ENCODE measurements around the gene DLG2.
"Not testable (repeated sequence)": the region's sequence is repeated elsewhere in the genome, so short reads cannot be mapped to it uniquely, and the experiment has no call there.

The DLG2 gene

DNA sequence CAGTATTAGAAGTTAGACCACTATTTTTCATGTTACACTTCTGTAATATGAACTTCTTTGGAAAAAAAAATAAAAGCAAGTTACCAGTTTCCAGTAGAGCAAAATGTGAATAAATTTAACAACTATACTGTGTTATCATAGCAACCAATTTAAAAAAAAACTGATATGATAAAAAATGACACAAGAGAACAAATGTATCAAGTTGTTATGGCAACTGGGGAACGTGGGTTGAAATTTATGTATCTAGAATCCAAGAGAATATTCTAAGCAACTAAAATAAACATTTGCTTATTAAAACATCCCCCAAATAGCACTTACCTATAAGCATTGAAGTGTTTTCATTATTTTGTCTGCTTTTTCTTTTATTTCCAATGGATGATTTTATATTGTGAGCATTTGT, 442.4 kb downstream of the DLG2 start:
- no peak for DNase-seq

GRCh38 chr11:85182441-85183387, 444.4 kb downstream of the DLG2 start:
- peak; percentile 56 for DNase-seq

- DNase-seq, result no peak
These were observed 446.6 kb downstream of the DLG2 start for GRCh38 chr11:85180528-85180927.

DNA sequence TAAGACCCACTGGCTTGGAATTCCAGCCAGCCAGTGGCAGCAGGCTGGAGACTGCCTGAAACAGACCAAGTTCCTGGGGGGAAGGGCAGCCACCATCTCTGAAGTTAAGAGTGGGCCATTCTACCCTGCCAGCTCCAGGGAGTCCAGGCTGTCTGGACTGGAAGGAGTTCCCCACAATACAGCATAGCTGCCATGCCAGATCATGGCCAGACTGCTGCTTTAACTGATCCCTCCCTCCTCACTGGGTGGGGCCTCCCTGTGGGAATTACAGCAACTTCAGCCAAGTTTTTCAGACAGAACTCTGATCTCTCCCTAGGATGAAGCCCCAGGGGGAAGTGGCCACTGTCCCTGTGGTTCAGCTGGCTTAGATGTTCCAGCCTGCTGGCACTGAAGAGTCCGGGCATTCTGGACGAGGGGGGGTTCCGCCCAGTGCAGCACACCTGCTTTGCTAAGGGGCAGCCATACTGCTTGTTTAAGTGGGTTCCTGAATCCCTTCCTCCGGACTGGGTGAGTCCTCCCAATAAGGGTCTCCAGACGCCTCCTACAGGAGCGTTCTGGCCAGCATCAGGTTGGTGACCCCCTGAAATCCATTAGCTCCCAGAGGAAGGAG, 455.4 kb downstream of the DLG2 start:
- no peak for DNase-seq

DNA sequence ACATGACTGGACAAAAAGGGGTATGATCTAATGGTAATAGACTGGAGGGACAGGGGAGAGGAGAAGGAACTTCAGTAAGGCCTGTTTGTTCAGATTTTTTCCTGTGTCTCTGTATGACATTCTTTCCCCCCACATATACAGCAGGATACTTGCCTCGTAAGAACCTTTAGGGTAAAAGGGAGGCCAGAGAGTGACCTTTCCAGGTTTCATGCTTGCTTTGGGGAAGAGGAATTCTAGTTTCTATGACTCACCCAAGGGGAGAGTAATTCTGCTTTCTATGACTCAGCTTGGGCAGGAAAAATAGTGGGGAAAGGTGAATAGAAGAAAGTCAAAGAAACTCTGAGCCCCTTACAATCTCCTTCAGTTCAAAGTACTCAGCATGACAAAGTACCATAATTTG, 457.0 kb downstream of the DLG2 start:
- DNase-seq, result no peak

GRCh38 chr11:85167471-85167870, 459.7 kb downstream of the DLG2 start:
- DNase-seq, result no peak

- no peak for DNase-seq
These were observed 460.1 kb downstream of the DLG2 start for GRCh38 chr11:85167038-85167437.

DNA sequence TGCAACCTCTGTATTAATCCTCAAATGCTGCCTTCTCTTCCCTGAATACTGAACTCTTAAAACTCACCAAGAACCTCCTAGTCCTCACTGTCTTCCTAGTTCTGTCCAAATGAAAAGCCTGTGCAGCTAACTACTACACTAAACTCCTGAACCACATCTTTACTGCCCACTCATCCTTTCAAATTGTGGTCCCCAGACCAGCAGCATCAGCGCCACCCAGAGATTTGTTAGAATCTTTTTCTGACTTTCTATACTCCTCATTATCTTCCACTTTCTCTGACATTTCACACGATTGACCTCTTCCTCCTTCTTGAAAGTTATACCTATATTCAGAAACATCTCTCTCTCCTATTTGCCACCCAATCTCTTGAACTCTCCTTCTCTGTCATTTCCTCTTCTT, 461.3 kb downstream of the DLG2 start:
- DNase-seq, result no peak

DNA sequence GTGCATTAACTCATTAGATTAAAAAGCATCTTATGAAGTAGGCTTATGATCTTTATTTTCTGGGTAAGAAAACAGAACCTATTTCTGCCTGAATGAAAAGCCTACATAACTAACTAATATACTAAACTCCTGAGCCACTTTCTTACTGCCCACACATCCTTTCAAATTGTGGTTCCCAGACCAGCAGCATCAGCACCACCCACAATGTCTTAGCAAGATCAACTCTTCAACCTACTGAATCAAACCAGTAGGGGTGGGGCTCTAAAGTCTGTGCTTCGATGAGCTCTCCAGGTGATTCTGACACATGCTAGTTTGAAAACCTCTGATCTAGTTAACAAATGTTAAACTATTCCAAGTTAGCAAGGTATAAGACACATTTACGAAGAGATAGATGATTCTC, 462.4 kb downstream of the DLG2 start:
- DNase-seq, result no peak

- DNase-seq, result no peak
These were observed 472.9 kb downstream of the DLG2 start for GRCh38 chr11:85154294-85154693.

DNA sequence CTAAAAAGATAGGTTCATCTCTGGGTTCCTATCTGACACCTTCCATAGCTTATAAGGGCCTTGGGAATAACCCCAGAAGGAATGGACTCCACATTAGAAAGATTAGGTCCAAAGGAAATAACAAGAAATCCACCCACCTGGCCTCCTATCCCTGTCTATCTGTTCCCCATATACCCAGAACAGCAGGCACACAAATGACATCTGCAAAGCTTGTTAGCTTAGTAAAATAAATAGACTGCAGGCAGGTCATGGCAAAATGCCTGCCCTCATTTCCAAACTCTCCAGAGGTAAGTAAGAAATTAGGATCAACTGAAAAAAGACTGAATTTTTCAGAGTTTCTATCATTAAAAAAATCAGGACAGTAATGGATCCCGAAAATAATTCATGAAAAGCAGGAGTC, 489.5 kb downstream of the DLG2 start:
- DNase-seq, result peak; percentile 47

GRCh38 chr11:85133636-85134035, 493.5 kb downstream of the DLG2 start:
- DNase-seq, result peak; percentile 71

DNA sequence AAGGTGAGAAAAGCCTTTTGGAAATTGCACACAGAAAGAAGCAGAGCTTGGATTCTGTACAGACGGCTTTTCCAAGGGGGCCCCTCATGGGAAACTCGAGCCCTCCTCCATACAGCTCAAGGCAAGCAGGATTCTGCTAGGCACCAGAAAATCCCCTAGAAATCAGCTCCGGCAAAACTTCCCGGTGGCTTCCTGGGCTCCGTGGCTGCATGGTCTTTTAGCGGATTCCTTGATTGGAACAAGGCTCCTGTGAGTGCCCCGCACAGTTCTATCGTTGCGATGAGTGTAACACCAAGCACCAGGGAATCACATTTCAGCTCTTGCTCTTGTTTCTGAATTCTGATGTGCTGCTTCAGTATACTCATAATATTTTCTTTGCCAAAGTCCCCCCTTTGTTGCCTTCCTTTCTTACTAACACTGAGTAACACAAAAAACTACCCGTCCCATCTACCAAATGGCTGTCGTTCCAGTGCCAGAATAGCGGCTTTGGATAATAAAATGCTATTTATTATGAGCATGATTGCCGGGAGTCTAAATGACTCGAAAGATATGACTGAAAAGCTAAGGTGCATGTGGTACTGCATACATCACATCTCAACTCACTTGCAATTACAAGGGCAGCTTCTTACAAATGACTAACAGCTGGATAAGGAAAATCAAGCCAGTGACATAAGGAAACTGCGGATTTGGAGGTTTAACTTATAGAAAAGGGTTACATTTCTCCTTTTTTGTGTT, 494.1 kb downstream of the DLG2 start:
- peak; percentile 56 for DNase-seq

DNA sequence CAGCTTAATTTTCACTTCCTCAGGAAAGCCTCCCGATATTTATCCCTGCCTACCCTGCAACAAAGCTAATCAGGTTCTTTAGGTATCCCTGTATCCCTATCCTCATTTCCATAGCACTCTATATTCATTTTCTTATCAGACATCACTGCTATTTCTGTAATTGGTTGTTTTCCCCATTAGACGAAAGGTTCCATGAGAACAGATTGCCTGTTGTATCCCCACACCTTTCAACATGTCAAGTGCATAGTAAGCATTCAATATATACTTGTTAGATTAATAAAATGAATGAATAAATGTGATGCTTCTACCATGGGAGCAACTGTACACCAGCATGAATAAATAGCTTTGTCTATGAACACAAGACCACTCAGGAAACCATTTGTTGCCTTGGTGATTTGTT, 499.8 kb downstream of the DLG2 start:
- DNase-seq, result no peak

DNA sequence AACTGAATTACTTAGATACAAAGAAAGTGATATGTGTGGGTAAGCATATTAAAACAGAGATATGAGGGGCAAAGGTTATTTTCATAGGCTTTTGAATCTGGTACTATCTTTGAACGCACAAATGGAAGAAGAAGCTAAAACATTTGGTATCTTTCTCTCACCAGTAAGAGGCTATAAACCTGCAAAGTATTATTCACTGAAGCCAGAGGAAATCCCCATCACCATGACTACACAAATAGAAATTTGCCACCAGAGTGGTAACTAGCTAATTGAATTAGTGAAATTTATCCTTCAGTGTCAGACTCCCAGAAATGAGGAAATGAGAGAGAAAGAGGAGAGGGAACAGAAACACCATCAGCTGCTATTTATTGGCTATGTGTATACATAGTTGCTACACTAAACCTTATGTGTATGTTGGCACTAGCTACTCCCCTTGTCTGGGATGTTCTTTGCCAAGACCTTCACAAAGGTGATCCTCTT, 503.4 kb downstream of the DLG2 start:
- DNase-seq, result peak; percentile 6

DNA sequence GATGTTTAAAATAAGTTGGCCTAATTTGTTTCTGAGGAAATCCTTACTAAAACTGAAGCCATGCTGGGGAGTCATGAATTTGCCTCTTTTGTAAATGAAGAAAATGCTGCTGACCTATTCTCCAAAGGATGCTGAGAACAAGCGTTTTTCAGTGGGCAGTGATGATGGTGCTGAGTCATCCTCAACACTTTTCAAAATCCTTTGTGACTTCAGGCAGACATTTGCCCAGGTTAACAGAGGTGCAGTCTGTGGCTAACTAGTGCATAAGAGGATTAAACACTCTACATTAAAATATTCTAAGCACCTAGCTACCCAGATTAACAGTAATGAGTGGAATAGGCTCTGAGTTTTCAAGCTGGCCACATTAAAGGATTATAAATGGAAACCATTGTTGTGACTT, 509.0 kb downstream of the DLG2 start:
- peak; percentile 91 for DNase-seq

DNA sequence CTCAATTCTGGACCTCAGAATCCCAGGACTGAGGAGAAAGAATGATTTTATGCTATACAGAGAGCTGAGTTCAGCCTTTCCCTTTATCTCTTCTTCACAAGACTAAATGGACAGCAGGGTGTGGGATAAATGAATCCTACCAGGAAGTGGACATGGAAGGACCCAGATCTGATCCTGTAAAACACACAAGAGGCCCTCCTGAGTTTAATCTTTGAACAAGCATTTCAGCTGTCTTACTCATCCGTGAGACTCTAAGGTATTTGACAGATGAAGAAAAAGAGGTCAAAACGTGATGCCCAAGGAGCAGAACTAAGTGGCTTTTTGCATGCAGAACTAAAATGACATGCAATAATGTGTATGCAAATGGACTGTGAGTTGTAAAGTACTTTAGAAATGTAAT, 511.3 kb downstream of the DLG2 start:
- no peak for DNase-seq

GRCh38 chr11:85114786-85115185, 512.4 kb downstream of the DLG2 start:
- no peak for DNase-seq

DNA sequence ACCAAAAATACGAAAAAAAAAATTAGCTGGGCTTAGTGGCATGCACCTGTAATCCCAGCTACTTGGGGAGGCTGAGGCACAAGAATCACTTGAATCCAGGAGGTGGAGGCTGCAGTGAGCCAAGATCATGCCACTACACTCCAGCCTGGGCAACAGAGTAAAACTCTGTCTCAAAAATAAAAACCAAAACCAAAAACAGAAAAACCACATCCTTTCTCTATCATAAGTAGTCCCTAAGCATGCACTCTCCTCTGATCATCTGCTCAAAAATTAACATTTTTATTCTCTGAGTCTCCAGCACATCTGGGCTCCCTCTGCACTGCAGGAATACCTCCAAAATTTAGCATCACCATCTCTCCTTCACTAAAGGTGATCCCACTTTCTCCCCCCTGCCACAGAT, 516.9 kb downstream of the DLG2 start:
- DNase-seq, result not testable (repeated sequence)

- no peak for DNase-seq
These were observed 518.0 kb downstream of the DLG2 start for GRCh38 chr11:85109141-85109540.

DNA sequence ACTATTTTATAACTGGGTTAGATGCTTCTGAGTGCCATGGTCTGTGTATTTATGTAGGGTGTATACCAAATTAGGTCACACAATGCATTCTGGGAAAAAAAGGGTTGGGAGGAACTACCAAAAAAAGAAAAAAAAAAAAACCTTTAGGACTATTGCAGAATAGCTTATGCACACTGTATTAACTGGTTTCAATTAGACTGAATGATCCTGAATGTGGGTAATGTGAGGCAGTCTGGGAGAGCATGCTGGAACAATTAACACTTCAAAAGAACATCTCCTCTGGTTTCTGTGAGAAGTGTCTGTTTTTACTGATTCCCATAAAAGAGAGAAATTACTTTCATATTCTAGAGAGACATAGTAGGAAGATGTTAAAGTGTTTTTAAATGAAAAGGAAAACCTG, 521.3 kb downstream of the DLG2 start:
- DNase-seq, result no peak

- DNase-seq, result no peak
These were observed 527.6 kb downstream of the DLG2 start for GRCh38 chr11:85099522-85099921.

DNA sequence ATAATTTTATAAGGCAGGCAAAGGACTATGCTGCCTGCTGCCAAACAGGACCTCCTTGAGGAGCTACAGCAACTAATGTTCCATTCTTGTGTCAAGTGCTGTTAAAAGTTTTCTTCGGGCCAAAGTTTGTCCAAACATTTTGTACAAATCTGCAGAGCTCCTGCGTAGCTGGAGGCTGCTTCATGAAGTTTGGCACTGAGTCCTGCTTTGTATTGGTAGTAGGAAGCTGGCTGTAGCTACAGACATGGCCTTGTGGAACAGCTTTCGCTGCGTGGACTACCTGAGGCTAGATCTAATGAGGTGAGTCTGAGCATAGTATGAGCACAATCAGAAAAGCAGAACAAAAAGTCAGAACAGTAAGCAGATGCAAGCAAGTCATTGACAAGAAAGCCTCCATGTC, 528.1 kb downstream of the DLG2 start:
- DNase-seq, result no peak

DNA sequence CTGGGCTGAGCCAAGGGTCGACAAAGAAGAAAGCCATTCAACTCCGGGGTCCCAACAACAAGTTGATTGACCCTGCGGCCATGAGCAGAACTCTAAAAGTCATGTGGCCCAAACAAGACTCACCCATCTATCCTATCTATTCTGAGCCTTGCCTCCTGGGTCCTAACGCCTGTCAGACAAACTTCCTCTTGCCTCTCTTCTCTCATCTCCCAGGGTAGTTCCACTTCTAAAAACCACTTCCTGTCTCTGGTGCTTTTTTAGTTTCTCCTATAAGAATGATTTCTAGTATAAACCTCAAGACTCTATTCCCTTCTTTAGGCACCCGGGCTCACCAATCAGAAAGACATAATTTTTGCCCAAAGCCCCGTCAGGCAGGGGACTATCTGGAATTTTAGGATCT, 530.2 kb downstream of the DLG2 start:
- DNase-seq, result no peak

All from NCI-H82 (cell line).